HepG2 (cell line): ENCODE measurements around the gene PIF1. TPM values are rescaled to one million over a fixed set of nuclear protein-coding genes. Genes with fewer than 3 reads are reported as not detected.

Source experiments
- ATAC-seq: fragments of 200-7000 bp; cut with Tn5 transposase; 3 replicates; pipeline ENCODE4 v1.9.1; 2020; ENCODE audit warnings: mild to moderate bottlenecking, moderate library complexity
- BruUV-seq: library from RNA; stranded (reverse); fragments of 400-500 nt; replicated peaks from 2 replicates; lab custom pipeline; 2021; lab: Mats Ljungman, UMichigan
- CTCF ChIA-PET: fragments of 300-600 bp; formaldehyde crosslinking; extraction: SDS; loops from one replicate; lab custom pipeline; 2021; ENCODE audit warnings: low total read pairs, inconsistent platforms, low intra/inter-chr PET ratio; lab: Yijun Ruan, JAX
- POLR2A ChIA-PET: fragments of 350-600 bp; sonication (Branson Sonifier 250); formaldehyde crosslinking; loops from one replicate; lab custom pipeline; 2020; ENCODE audit warnings: antibody characterized with exemption, inconsistent platforms; lab: Yijun Ruan, JAX
- DNase-seq: peaks from one replicate; pipeline ENCODE4 v3.0.0-alpha.2; 2015; ENCODE audit warnings: low spot score
- FAIRE-seq: peaks from 3 replicates; lab custom pipeline; 2011; peaks lifted over from hg19 to GRCh38; lab: Jason Lieb, UNC
- H2AFZ ChIP-seq: one replicate; pipeline ENCODE4 v1.6.1; 2011; ENCODE audit warnings: low read length, inconsistent platforms
- H3K27ac ChIP-seq: fragments of 300-600 bp; 3 replicates; pipeline ENCODE4 v1.8.0; 2011; ENCODE audit warnings: mixed run types, mild to moderate bottlenecking, mixed read lengths, low read length, inconsistent platforms; ENCODE audit not compliant: insufficient read depth; ENCODE audit errors: extremely low read length
- H3K27me3 ChIP-seq, 2 experiments: fragments of 200-600 bp in 1 of 2; 2 replicates in 1 of 2; 3 replicates in 1 of 2; pipeline versions ENCODE4 v1.6.0 to v1.8.0; 2011; ENCODE audit warnings: low read length in 2 of 2, mild to moderate bottlenecking in 2 of 2, moderate library complexity in 2 of 2, inconsistent platforms in 1 of 2; ENCODE audit not compliant: insufficient read depth in 2 of 2, control insufficient read depth in 1 of 2
- H3K36me3 ChIP-seq, 2 experiments: fragments of 200-600 bp in 1 of 2; replicated peaks in 1 of 2; 2 replicates in 1 of 2; 3 replicates in 1 of 2; pipeline versions ENCODE4 v1.5.1 to v1.8.0; 2011; ENCODE audit warnings: low read length in 2 of 2, inconsistent platforms in 1 of 2; ENCODE audit not compliant: insufficient read depth in 2 of 2, control insufficient read depth in 1 of 2
- H3K4me1 ChIP-seq: 2 replicates; pipeline ENCODE4 v1.5.1; 2012; ENCODE audit warnings: low read length, inconsistent platforms; ENCODE audit not compliant: insufficient read depth
- H3K4me2 ChIP-seq: 2 replicates; pipeline ENCODE4 v1.6.0; 2011; ENCODE audit warnings: low read depth, low read length, inconsistent platforms
- H3K4me3 ChIP-seq, 3 experiments: fragments of 200-600 bp in 1 of 3; sonication (generic), shearing (Covaris generic) in 1 of 3; replicated peaks in 1 of 3; 2 replicates each; pipeline ENCODE4 v1.5.1; 2011 to 2016; ENCODE audit warnings: low read length in 3 of 3, inconsistent platforms in 2 of 3, low read depth in 2 of 3, mild to moderate bottlenecking in 2 of 3, control low read depth in 1 of 3, mixed read lengths in 1 of 3; ENCODE audit not compliant: insufficient read depth in 1 of 3
- H3K79me2 ChIP-seq: one replicate; pipeline ENCODE4 v1.6.1; 2011; ENCODE audit warnings: low read length, inconsistent platforms; ENCODE audit not compliant: insufficient read depth
- H3K9ac ChIP-seq: 2 replicates; pipeline ENCODE4 v1.6.0; 2011; ENCODE audit warnings: mild to moderate bottlenecking, low read depth, low read length, inconsistent platforms; ENCODE audit not compliant: insufficient read depth
- H3K9me3 ChIP-seq: 2 replicates; pipeline ENCODE4 v1.5.1; 2012; ENCODE audit warnings: mild to moderate bottlenecking, low read length
- H4K20me1 ChIP-seq: 2 replicates; pipeline ENCODE4 v1.6.0; 2011; ENCODE audit warnings: inconsistent platforms, mild to moderate bottlenecking, low read length, moderate library complexity; ENCODE audit not compliant: insufficient read depth
- AGO2 ChIP-seq: fragments of 200-400 bp; formaldehyde crosslinking; optimal IDR thresholded peaks from 2 replicates; pipeline ENCODE3; 2017; ENCODE audit warnings: mild to moderate bottlenecking, low read depth, low read length, moderate library complexity
- ATF7 ChIP-seq, 2 experiments: fragments of 450-650 bp in 1 of 2; sonication (generic) in 1 of 2; formaldehyde crosslinking in 1 of 2; IDR thresholded peaks; 2 replicates each; pipeline versions ENCODE4 v1.4.0 to v1.6.1; 2016 to 2020; ENCODE audit warnings: antibody characterized with exemption in 1 of 2, mild to moderate bottlenecking in 1 of 2, missing genetic modification reagents in 1 of 2
- ZNF432 ChIP-seq: sonication (generic); formaldehyde crosslinking; IDR thresholded peaks from 2 replicates; pipeline ENCODE4 v1.5.0; 2020; ENCODE audit warnings: missing genetic modification reagents, mild to moderate bottlenecking, borderline replicate concordance
- WGBS: methylation state at CpG from one replicate; pipeline ENCODE4 v1.1.6; 2017; ENCODE audit warnings: low lambda C conversion rate; 5-methylcytosine and 5-hydroxymethylcytosine counted together
- in situ Hi-C: cut with HindIII; loops from 2 replicates; pipeline ENCODE4 v1.10.0; 2017; ENCODE audit warnings: low pct_unique_long_range_greater_than_20kb; ENCODE audit not compliant: extremely low pct_ligation_motif_present
- intact Hi-C: fragments of 100-400 bp; cut with micrococcal nuclease; formaldehyde crosslinking; loops from one replicate; pipeline ENCODE4 v1.10.0; 2022; ENCODE audit not compliant: unreplicated experiment
- polyA plus RNA-seq, 8 experiments: library from polyadenylated mRNA; depleted of rRNA in 3 of 8; stranded (reverse) in 7 of 8; unstranded in 1 of 8; fragments of >200 nt; fragmentation: Illumina TruSeq in 4 of 8; extraction: Trizol in 4 of 8; gene quantifications; 2 replicates each; pipeline versions ENCODE4 v1.2.1 to v1.2.3, GENCODE V29; 2011 to 2016; ENCODE audit warnings: low read depth in 4 of 8, missing spikeins in 1 of 8, mixed read lengths in 1 of 8; ENCODE audit not compliant: insufficient read depth in 1 of 8
- total RNA-seq, 5 experiments: library from RNA; depleted of rRNA; stranded (reverse); fragments of >200 nt; fragmentation: Illumina TruSeq; extraction: Trizol; gene quantifications; 2 replicates each; pipeline ENCODE4 v1.2.3, GENCODE V29; 2016; ENCODE audit warnings: low read depth in 1 of 5
- TF ChIP-seq, protein P1 (sequence below): sonication (generic); formaldehyde crosslinking; IDR thresholded peaks from 2 replicates; pipeline ENCODE4 v1.5.1; 2020; ENCODE audit warnings: missing genetic modification reagents, mild to moderate bottlenecking, borderline replicate concordance

PIF1 gene
- total and polyA plus RNA-seq, 2 of the 13 experiments (the other 11 are each of a cell fraction or from before 2014, with no cell fraction given), result 18.5 to 19.7 TPM

DNA sequence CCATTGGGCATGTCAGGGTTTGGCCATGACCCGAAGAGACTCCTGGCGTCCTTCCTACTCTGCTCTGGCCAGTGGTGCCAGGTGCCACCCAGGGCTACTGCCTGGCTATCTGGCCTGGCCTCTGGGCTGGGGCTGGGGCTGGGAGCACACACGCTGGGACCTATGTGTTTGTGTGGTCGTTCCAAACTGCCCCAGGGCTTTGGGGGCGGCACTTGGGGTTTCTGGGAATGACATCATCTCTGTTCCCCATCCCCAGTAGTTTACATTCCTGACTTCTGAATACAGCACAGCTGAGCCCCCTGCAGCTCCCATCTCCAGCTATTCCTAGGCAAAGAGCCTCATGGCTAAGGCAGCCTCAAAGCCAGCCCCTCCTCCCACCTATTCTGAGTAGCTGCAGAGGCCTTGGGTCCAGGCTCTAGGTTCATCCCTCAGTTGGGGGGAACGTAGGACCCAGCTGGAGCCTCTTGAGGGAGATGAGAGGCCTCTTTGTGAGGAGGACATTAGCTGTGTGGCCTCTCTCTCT, 40.6 kb upstream of the PIF1 start:
- no peak overlapping the region for H3K4me3 ChIP-seq

GRCh38 chr15:64865126-64865997, 39.9 kb upstream of the PIF1 start:
- TF ChIP-seq, protein P1, sequence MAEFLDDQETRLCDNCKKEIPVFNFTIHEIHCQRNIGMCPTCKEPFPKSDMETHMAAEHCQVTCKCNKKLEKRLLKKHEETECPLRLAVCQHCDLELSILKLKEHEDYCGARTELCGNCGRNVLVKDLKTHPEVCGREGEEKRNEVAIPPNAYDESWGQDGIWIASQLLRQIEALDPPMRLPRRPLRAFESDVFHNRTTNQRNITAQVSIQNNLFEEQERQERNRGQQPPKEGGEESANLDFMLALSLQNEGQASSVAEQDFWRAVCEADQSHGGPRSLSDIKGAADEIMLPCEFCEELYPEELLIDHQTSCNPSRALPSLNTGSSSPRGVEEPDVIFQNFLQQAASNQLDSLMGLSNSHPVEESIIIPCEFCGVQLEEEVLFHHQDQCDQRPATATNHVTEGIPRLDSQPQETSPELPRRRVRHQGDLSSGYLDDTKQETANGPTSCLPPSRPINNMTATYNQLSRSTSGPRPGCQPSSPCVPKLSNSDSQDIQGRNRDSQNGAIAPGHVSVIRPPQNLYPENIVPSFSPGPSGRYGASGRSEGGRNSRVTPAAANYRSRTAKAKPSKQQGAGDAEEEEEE, result no peak
- TF ChIP-seq AGO2, result peak; percentile 38
- BruUV-seq, result no TSS peak
- Histone ChIP-seq H3K9me3 (no peaks in the 10 kb centered on the region), H3K79me2 (no peaks in the 10 kb centered on the region), H3K4me1 (no peaks in the 10 kb centered on the region), H3K27me3 (no peaks in the 10 kb centered on the region), H4K20me1 (no peaks in the 10 kb centered on the region; the same call in 1 of the 2 replicates), H3K4me3 (no peak overlapping the region), H3K9ac (no peak overlapping the region), H2AFZ (no peak overlapping the region), H3K27ac (no peak overlapping the region), H3K36me3 (peaks cover 10 to 11% of the 10 kb centered on the region in 2 experiments; a peak in 3 of 5 replicates), H3K4me2 (no peak overlapping the region)
- in situ Hi-C loops, result no loop called here
- ChIA-PET CTCF (no interaction called here), POLR2A (no interaction called here)
- no peak for FAIRE-seq
- ATAC-seq, result no peak; the same call in 2 of the 3 replicates
- whole genome bisulfite sequencing, result 97% methylated on average over 7 of the region's 12 CpGs
- DNase-seq, result no peak
- intact Hi-C loops, result no loop called here

More for the DNA sequence above, 40.6 kb upstream of the PIF1 start:
- intact Hi-C loops, result no loop called here
- H2AFZ ChIP-seq, result no peak overlapping the region
- H4K20me1 ChIP-seq, result no peaks in the 10 kb centered on the region; the same call in 1 of the 2 replicates
- H3K79me2 ChIP-seq, result no peaks in the 10 kb centered on the region
- H3K36me3 ChIP-seq, result peaks cover 4 to 8% of the 10 kb centered on the region in 2 experiments; a peak in 2 of 5 replicates
- FAIRE-seq (no peak), DNase-seq (no peak), ATAC-seq (no peak)
- in situ Hi-C loops, result no loop called here
- H3K27me3 ChIP-seq, result no peaks in the 10 kb centered on the region
- no TSS peak for BruUV-seq
- no peak overlapping the region for H3K4me2 ChIP-seq
- no peaks in the 10 kb centered on the region for H3K9me3 ChIP-seq
- no peak overlapping the region for H3K9ac ChIP-seq
- ChIA-PET POLR2A (no interaction called here), CTCF (no interaction called here)
- TF ChIP-seq ZNF432 (no peak), ATF7 (IDR thresholded peaks at IDR 0.05) (peak; percentile 53; the same call in 1 of the 2 replicates), ATF7 (CRISPR knock-in tag; IDR thresholded peaks at IDR 0.05) (no peak)
- no peak overlapping the region for H3K27ac ChIP-seq
- 84% methylated on average over 3 of the region's 6 CpGs for WGBS
- no peaks in the 10 kb centered on the region for H3K4me1 ChIP-seq
